ENCODE data around the gene RNF224.

GRCh38 chr9:137183980-137184595, 43.2 kb upstream of the RNF224 start:
- no peak for TF ChIP-seq POLR2A (IDR thresholded peaks at IDR 0.05)
- TF ChIP-seq, protein P1, sequence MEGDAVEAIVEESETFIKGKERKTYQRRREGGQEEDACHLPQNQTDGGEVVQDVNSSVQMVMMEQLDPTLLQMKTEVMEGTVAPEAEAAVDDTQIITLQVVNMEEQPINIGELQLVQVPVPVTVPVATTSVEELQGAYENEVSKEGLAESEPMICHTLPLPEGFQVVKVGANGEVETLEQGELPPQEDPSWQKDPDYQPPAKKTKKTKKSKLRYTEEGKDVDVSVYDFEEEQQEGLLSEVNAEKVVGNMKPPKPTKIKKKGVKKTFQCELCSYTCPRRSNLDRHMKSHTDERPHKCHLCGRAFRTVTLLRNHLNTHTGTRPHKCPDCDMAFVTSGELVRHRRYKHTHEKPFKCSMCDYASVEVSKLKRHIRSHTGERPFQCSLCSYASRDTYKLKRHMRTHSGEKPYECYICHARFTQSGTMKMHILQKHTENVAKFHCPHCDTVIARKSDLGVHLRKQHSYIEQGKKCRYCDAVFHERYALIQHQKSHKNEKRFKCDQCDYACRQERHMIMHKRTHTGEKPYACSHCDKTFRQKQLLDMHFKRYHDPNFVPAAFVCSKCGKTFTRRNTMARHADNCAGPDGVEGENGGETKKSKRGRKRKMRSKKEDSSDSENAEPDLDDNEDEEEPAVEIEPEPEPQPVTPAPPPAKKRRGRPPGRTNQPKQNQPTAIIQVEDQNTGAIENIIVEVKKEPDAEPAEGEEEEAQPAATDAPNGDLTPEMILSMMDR (IDR thresholded peaks at IDR 0.05): no peak
